ENCODE results near the gene ARID1B.

ARID1B gene

DNA sequence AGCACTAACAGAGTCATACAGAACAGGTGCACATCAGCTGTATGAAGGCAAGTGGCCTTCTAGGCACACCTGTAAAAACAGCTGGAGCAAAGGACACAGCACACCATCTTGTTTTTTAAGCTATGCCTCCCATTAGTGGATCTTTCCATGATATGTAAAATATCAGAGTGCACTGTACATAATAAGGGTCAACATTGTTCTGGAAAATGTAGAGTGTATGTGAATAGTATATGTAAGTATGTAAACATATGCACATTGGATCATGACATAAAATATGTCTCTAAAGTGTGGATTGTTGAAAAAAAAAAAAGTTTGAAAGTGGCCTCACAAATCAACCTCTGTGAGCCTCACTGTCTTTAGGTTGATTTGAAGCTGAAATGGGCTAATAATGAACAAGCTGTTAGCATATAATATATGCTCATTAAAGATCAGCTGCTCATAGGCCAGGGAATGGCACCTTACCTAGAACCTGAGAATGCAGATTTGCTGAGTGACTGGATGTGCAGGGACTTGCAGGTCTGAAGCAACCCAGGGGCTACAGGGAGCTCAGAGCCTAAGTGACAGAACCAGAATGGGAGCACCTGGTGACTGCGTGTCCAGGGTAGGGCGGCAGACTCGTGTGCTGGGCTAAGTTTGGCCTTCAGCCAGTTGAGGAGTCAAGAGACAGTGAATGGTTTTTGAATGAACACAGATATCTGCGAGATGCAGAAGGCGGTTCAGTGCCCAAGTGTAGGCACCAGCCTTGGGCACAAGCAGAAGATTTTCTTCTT is 347.5 kb downstream of the ARID1B start:
- TF ChIP-seq, protein P1, sequence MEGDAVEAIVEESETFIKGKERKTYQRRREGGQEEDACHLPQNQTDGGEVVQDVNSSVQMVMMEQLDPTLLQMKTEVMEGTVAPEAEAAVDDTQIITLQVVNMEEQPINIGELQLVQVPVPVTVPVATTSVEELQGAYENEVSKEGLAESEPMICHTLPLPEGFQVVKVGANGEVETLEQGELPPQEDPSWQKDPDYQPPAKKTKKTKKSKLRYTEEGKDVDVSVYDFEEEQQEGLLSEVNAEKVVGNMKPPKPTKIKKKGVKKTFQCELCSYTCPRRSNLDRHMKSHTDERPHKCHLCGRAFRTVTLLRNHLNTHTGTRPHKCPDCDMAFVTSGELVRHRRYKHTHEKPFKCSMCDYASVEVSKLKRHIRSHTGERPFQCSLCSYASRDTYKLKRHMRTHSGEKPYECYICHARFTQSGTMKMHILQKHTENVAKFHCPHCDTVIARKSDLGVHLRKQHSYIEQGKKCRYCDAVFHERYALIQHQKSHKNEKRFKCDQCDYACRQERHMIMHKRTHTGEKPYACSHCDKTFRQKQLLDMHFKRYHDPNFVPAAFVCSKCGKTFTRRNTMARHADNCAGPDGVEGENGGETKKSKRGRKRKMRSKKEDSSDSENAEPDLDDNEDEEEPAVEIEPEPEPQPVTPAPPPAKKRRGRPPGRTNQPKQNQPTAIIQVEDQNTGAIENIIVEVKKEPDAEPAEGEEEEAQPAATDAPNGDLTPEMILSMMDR (IDR thresholded peaks at IDR 0.05; ENCODE audit: poor library complexity, severe bottlenecking), result no peak
- Histone ChIP-seq H3K4me1 (ENCODE audit: insufficient read depth, poor library complexity, severe bottlenecking) (no peaks in the 10 kb centered on the region), H3K9me3 (ENCODE audit: severe bottlenecking) (no peaks in the 10 kb centered on the region), H3K27ac (ENCODE audit: poor library complexity, severe bottlenecking) (no peak overlapping the region), H3K36me3 (ENCODE audit: low read depth) (no peaks in the 10 kb centered on the region), H3K4me3 (ENCODE audit: severe bottlenecking) (no peak overlapping the region), H3K27me3 (ENCODE audit: insufficient read depth, poor library complexity, severe bottlenecking) (no peaks in the 10 kb centered on the region)
- DNase-seq (ENCODE audit: low spot score), result no peak
- ATAC-seq (ENCODE audit: low read depth), result no peak

DNA sequence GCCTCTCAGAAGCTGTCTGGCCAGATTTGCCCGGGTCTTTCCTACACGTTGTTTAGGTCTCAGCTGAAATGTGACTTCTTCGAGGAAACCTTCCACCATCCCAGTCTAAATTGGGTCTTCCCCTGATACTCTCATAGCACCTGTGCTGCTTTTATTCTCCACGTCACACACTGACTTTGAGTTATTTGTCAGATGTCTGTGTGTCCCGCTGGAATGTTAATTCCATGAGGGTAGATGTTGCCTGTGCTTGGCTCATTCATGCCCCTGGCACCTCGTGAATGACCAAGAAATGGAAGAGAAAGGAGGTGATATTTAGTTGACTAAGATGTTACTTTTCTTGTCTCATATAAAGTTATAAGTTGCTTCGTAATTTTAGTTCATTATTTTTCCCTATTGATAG is 348.4 kb downstream of the ARID1B start:
- Histone ChIP-seq H3K4me3 (ENCODE audit: severe bottlenecking) (no peak overlapping the region), H3K4me1 (ENCODE audit: insufficient read depth, poor library complexity, severe bottlenecking) (no peaks in the 10 kb centered on the region), H3K36me3 (ENCODE audit: low read depth) (no peaks in the 10 kb centered on the region), H3K9me3 (ENCODE audit: severe bottlenecking) (no peaks in the 10 kb centered on the region), H3K27ac (ENCODE audit: poor library complexity, severe bottlenecking) (no peak overlapping the region), H3K27me3 (ENCODE audit: insufficient read depth, poor library complexity, severe bottlenecking) (no peaks in the 10 kb centered on the region)
- TF ChIP-seq, protein P1 (IDR thresholded peaks at IDR 0.05; ENCODE audit: poor library complexity, severe bottlenecking), result no peak
- no peak for DNase-seq (ENCODE audit: low spot score)
- no peak for ATAC-seq (ENCODE audit: low read depth)

DNA sequence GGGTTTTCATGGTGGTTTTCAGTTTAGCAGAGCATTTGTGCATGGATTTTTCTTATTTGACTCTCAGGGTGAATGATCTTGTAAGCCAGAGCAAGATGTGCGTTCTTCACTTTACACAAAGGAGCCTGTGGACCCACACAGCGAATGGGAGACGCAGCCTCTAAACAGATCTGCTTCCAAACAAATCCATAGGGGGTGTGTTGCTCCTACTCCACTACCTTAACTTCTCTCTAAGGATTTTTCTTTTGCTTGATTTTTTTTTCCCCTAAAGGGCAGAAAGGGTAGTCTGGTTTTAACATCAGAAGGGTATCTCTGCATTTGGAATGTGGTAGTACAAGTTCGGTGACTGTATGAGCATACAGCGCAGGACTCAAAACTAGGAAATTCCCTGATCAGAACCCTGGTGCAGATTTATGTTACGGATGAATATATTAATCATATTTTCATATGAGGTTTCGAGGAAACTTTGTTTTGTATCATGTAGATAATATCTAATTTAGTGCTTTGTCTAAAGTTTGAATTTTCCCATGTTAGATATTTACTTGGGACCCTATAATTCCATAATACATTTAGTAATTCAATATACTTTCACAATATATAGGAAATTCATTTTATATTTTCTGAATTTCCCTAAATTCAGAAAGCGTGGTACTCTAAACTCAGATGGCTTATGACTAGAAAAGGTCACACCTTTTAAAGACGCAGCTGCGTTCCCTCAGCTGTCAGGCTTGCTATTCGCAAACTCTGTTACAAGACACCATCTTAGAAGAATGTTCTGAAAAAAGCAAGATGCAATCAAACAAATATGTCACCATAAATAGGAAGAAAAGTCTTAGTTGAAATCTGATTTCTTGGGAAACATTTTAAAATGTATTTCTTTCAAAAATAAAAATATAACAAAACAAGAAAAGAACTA is 349.3 kb downstream of the ARID1B start:
- TF ChIP-seq, protein P1 (IDR thresholded peaks at IDR 0.05; ENCODE audit: poor library complexity, severe bottlenecking), result no peak
- ATAC-seq (ENCODE audit: low read depth) (no peak), DNase-seq (ENCODE audit: low spot score) (no peak)
- Histone ChIP-seq H3K36me3 (ENCODE audit: low read depth) (no peaks in the 10 kb centered on the region), H3K27me3 (ENCODE audit: insufficient read depth, poor library complexity, severe bottlenecking) (no peaks in the 10 kb centered on the region), H3K27ac (ENCODE audit: poor library complexity, severe bottlenecking) (no peak overlapping the region), H3K4me3 (ENCODE audit: severe bottlenecking) (no peak overlapping the region), H3K9me3 (ENCODE audit: severe bottlenecking) (no peaks in the 10 kb centered on the region), H3K4me1 (ENCODE audit: insufficient read depth, poor library complexity, severe bottlenecking) (no peaks in the 10 kb centered on the region)

DNA sequence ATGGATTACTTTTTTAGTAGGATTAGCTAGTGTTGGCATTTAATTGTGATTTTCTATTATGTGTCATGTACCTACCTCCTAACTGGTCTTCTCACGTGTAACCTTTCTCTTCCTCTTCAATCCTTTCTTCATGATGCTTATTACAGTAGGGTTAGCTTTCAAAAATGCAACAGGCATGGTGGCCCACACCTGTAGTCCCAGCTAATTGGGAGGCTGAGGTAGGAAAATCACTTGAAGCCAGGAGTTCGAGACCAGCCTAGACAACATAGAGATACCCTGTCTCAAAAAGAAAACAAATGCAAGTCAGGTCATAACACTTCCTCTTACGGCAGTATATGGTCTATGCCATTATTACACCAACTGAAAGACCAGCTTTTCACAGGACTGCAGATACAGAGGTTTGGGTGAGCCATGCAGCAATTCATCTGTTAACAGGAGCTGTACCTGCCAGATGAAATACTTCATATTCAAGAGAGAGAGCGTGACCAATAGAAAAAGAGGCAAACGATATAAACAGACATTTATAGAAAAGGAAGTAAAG is 351.1 kb downstream of the ARID1B start:
- Histone ChIP-seq H3K36me3 (ENCODE audit: low read depth) (peaks cover 5% of the 10 kb centered on the region; the same call in 1 of the 2 replicates), H3K27me3 (ENCODE audit: insufficient read depth, poor library complexity, severe bottlenecking) (no peaks in the 10 kb centered on the region), H3K9me3 (ENCODE audit: severe bottlenecking) (no peaks in the 10 kb centered on the region), H3K27ac (ENCODE audit: poor library complexity, severe bottlenecking) (no peak overlapping the region), H3K4me1 (ENCODE audit: insufficient read depth, poor library complexity, severe bottlenecking) (no peaks in the 10 kb centered on the region), H3K4me3 (ENCODE audit: severe bottlenecking) (no peak overlapping the region)
- TF ChIP-seq, protein P1 (IDR thresholded peaks at IDR 0.05; ENCODE audit: poor library complexity, severe bottlenecking), result no peak
- no peak for DNase-seq (ENCODE audit: low spot score)
- ATAC-seq (ENCODE audit: low read depth), result no peak
